Measurements from ENCODE around the gene GAK.
"Not testable (repeated sequence)": the region's sequence is repeated elsewhere in the genome, so short reads cannot be mapped to it uniquely, and the experiment has no call there.

The GAK gene

GRCh38 chr4:925171-925570, 6.9 kb downstream of the GAK start:
- no peak for DNase-seq

GRCh38 chr4:924107-925096, 7.7 kb downstream of the GAK start:
- peak; percentile 91 for DNase-seq

- DNase-seq = no peak
Measured at GRCh38 chr4:921830-922331, 10.2 kb downstream of the GAK start.

GRCh38 chr4:919004-919680, 13.0 kb downstream of the GAK start:
- DNase-seq = not testable (repeated sequence)

- not testable (repeated sequence) for DNase-seq
Measured at GRCh38 chr4:918591-918990, 13.5 kb downstream of the GAK start.

GRCh38 chr4:917992-918391, 14.1 kb downstream of the GAK start:
- no peak for DNase-seq

- DNase-seq = no peak
Measured at GRCh38 chr4:917466-917865, 14.7 kb downstream of the GAK start.

GRCh38 chr4:915595-915994, 16.5 kb downstream of the GAK start:
- no peak for DNase-seq

- DNase-seq = no peak
Measured at GRCh38 chr4:915041-915474, 17.1 kb downstream of the GAK start.

GRCh38 chr4:914531-914930, 17.6 kb downstream of the GAK start:
- DNase-seq = no peak

- DNase-seq = no peak
Measured at GRCh38 chr4:913280-913618, 18.9 kb downstream of the GAK start.

GRCh38 chr4:912548-913279, 19.4 kb downstream of the GAK start:
- DNase-seq = no peak

- DNase-seq = no peak
Measured at GRCh38 chr4:911871-912490, 20.1 kb downstream of the GAK start.

GRCh38 chr4:911221-911751, 20.8 kb downstream of the GAK start:
- DNase-seq = no peak

GRCh38 chr4:910366-911091, 21.6 kb downstream of the GAK start:
- no peak for DNase-seq

GRCh38 chr4:909821-910220, 22.3 kb downstream of the GAK start:
- DNase-seq = no peak

GRCh38 chr4:909131-909571, 23.0 kb downstream of the GAK start:
- no peak for DNase-seq

- DNase-seq = no peak
Measured at GRCh38 chr4:907691-908425, 24.3 kb downstream of the GAK start.

- no peak for DNase-seq
Measured at GRCh38 chr4:907103-907400, 25.1 kb downstream of the GAK start.

- DNase-seq = no peak
Measured at GRCh38 chr4:906339-907102, 25.6 kb downstream of the GAK start.
